Aorta (tissue), 5 donors: Measurements from ENCODE around the gene SYNE1. TPM values are rescaled to one million over a fixed set of nuclear protein-coding genes. Genes with fewer than 3 reads are reported as not detected.
"Not testable (repeated sequence)": the region's sequence is repeated elsewhere in the genome, so short reads cannot be mapped to it uniquely, and the experiment has no call there.

Experiments
- ATAC-seq: fragments of 200-7000 bp; cut with Tn5 transposase; one replicate; pipeline ENCODE4 v1.9.1; 2022; ENCODE audit warnings: moderate library complexity; ENCODE audit not compliant: low FRiP score
- DNase-seq, 2 donors: peaks; one replicate each; pipeline ENCODE4 v3.0.0-alpha.2; 2020
- H3K27ac ChIP-seq, 2 donors: one replicate each; pipeline ENCODE4 v1.5.1; 2013; ENCODE audit warnings: low read length in 2 of 2, mild to moderate bottlenecking in 2 of 2, moderate library complexity in 2 of 2, control low read depth in 1 of 2, inconsistent platforms in 1 of 2, low read depth in 1 of 2
- H3K27me3 ChIP-seq, 2 donors: one replicate each; pipeline ENCODE4 v1.6.1; 2013; ENCODE audit warnings: control low read depth in 1 of 2, low read length in 1 of 2, mild to moderate bottlenecking in 1 of 2, moderate library complexity in 1 of 2; ENCODE audit not compliant: insufficient read depth in 2 of 2, control insufficient read depth in 1 of 2
- H3K36me3 ChIP-seq, 2 donors: one replicate each; pipeline ENCODE4 v1.6.1; 2013; ENCODE audit warnings: control low read depth in 1 of 2, low read length in 1 of 2, mild to moderate bottlenecking in 1 of 2; ENCODE audit not compliant: insufficient read depth in 2 of 2, control insufficient read depth in 1 of 2
- H3K4me1 ChIP-seq, 2 donors: one replicate each; pipeline ENCODE4 v1.6.1; 2013; ENCODE audit warnings: low read length in 2 of 2, control low read depth in 1 of 2, mild to moderate bottlenecking in 1 of 2, moderate library complexity in 1 of 2; ENCODE audit not compliant: insufficient read depth in 2 of 2, control insufficient read depth in 1 of 2
- H3K4me3 ChIP-seq, 2 donors: one replicate each; pipeline ENCODE4 v1.5.1; 2013; ENCODE audit warnings: low read length in 2 of 2, control low read depth in 1 of 2, mild to moderate bottlenecking in 1 of 2
- H3K9me3 ChIP-seq: one replicate; pipeline ENCODE4 v1.6.1; 2013; ENCODE audit warnings: mild to moderate bottlenecking, low read length; ENCODE audit not compliant: control insufficient read depth
- WGBS, 2 donors: extraction: QIAGEN DNeasy Blood & Tissue Kit; methylation state at CpG; one replicate each; pipeline ENCODE4 v1.1.7; 2013; 5-methylcytosine and 5-hydroxymethylcytosine counted together
- intact Hi-C, 2 donors: fragments of 100-400 bp; cut with DNase I; formaldehyde crosslinking; loops; one replicate each; pipeline versions ENCODE4 v1.14.2 to v1.15.0; 2022
- polyA plus RNA-seq, 2 donors: library from polyadenylated mRNA; stranded (reverse); fragments of 200-250 nt; gene quantifications; one replicate each; pipeline ENCODE4 v1.2.3, GENCODE V29; 2013
- total RNA-seq, 2 donors: library from RNA; stranded (reverse); fragmentation: NEBNext Ultra II Directional; extraction: Animal tissue kit (Norgen Biotek cat#: 25700); gene quantifications; one replicate each; pipeline ENCODE4 v1.2.1, GENCODE V29; 2021
- donor health status: healthy with polysubstance abuse.
- donor health status: Bipolar disorder and iron deficiency.
- donor health status: DM: no; HTN: no; CAD: no.
- donor health status: DM: no; HTN: no; CAD: no.
- donor health status: DM: yes; HTN: yes; CAD: no.

The SYNE1 gene
- total and polyA plus RNA-seq, 4 donors, result 54.3 to 356 (median 221) TPM

GRCh38 chr6:152138344-152138743, 498.8 kb downstream of the SYNE1 start:
- intact Hi-C loops, result not testable (repeated sequence)

DNA sequence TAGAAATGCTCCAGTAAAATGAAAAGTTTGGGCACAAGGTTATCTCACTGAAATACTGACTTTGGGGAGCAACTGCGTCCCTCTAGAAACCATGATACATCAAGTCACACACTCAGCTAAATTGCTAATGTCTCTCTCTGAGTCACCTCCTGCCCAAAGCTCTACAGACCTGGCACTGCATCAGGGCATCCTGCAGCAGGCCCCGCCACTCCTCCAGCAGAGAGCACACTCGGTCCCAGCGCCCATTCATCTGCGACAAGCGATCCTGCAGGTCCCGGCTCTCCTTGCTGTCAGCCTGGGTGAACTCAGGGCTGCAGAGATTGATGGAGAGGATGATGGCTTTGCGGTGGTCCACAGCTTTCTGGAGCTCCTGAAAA, 500.7 kb downstream of the SYNE1 start:
- ATAC-seq, result no peak

More at GRCh38 chr6:152138344-152138743, 498.8 kb downstream of the SYNE1 start:
- not testable (repeated sequence) for H3K9me3 ChIP-seq, DNase-seq, H3K4me1 ChIP-seq, H3K4me3 ChIP-seq, ATAC-seq, H3K27me3 ChIP-seq, H3K27ac ChIP-seq
- H3K36me3 ChIP-seq, result peaks cover 9 to 19% of the 10 kb centered on the region in 2 donors
- WGBS, 2 donors, result 89 to 96% methylated on average over 6 of the region's 6 CpGs

DNA sequence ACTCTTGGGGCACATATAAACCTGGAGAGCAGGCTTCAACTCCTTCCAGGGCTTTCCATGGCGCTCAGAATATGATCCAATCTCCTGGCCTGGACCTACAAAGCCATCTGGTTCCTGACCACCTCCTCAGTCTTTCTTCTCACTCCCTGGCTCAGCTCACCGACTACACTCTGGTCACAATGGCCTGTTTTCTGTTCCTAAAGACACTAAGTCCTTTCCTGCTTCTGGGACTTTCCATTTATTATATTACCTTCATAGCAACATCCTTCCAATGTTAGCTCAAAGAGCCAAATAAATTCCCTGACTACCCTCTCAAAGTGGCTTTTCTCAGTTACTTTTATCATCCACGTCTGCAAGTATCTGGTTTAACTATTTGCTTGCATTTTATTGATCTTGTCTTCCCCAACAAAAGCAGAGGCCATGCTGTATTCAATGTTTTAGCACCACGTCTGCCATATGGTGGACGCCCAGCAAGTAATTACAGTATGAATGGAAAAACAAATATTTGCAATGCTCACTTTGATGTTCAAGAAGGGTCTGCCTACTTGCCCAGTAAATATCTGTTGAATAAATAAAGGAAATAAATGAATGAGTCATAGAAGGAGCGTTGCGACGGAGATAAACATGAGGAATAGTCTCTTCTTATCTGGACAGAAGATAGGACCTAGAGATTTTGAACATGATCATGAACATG, 501.3 kb downstream of the SYNE1 start:
- intact Hi-C loops, result no loop called here
- Histone ChIP-seq H3K36me3 (peaks cover 14 to 16% of the 10 kb centered on the region in 2 donors), H3K9me3 (no peaks in the 10 kb centered on the region), H3K27me3 (no peaks in the 10 kb centered on the region), H3K4me3 (no peak overlapping the region), H3K4me1 (no peaks in the 10 kb centered on the region), H3K27ac (no peak overlapping the region)
- 77% methylated on average over 8 of the region's 8 CpGs for WGBS, 2 donors
- ATAC-seq (no peak), DNase-seq (no peak)

More for the DNA sequence above, 500.7 kb downstream of the SYNE1 start:
- DNase-seq, result no peak
- Histone ChIP-seq H3K4me3 (no peak overlapping the region), H3K36me3 (peaks cover 13 to 20% of the 10 kb centered on the region in 2 donors), H3K27me3 (no peaks in the 10 kb centered on the region), H3K4me1 (no peaks in the 10 kb centered on the region), H3K9me3 (no peaks in the 10 kb centered on the region), H3K27ac (no peak overlapping the region)
- 79 to 80% methylated on average over 8 of the region's 8 CpGs for WGBS, 2 donors
- intact Hi-C loops, result no loop called here

- no peaks in the 10 kb centered on the region for H3K9me3 ChIP-seq
- H3K4me3 ChIP-seq, result no peak overlapping the region
- H3K36me3 ChIP-seq, result peaks cover 4 to 10% of the 10 kb centered on the region in 2 donors
- ATAC-seq (peak; percentile 52), DNase-seq (no peak)
- intact Hi-C loops, result no loop called here
- peak overlapping the region in 1 of 2 donors; percentile 68 for H3K27ac ChIP-seq
- H3K4me1 ChIP-seq, result peaks cover 3% of the 10 kb centered on the region in 2 donors
- no peaks in the 10 kb centered on the region for H3K27me3 ChIP-seq
- 79% methylated on average over 2 of the region's 2 CpGs for WGBS, 2 donors
Observed at GRCh38 chr6:152130441-152130840, 506.7 kb downstream of the SYNE1 start.

- ATAC-seq (peak; percentile 90), DNase-seq (no peak)
- peaks cover 4 to 10% of the 10 kb centered on the region in 2 donors for H3K36me3 ChIP-seq
- intact Hi-C loops, result loop anchor here (5.0 to 10.0 kb wide), 3 partner anchors 362 to 455 kb away; no protein-coding TSS in a partner anchor
- H3K9me3 ChIP-seq, result no peaks in the 10 kb centered on the region
- H3K27me3 ChIP-seq, result no peaks in the 10 kb centered on the region
- no peak overlapping the region for H3K4me3 ChIP-seq
- H3K4me1 ChIP-seq, result peaks cover 3% of the 10 kb centered on the region in 2 donors
- 27 to 31% methylated on average over 9 of the region's 9 CpGs for WGBS, 2 donors
- peak overlapping the region in 1 of 2 donors; percentile 65 for H3K27ac ChIP-seq
Observed at GRCh38 chr6:152129691-152130151, 507.4 kb downstream of the SYNE1 start.

DNA sequence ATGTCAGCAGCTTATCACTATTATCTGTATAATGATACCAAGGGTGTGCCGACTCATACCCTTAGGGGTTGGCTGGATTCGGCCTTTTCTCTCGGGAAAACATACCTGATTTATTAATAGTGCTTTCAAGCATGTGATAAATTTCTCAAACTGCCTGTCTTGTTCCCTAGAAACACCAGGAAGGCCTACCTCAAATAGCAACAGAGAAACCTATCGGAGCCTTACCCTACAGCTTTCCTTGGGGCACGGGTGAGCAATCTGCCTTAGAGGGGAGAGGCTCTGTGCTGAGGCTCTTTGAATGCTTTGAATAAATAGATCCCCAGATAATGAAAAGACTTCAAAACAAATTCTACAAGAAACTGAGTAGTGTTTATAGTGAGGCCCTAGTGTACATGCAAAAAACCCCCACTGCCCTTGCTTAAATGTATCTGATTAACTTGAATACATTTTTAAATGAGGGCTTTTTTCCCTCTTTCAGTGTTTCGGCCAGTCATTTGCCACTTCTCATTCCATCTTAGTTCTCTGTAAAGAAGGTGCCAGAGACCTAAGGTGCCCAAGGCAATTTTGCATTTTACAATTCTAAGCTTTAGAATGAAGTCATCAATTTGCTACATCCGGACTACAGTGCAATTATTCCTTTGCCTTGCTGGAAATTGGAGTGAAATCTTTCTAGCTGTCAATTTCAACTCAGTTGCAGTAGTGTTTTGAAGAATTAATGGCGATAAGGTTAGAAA, 509.6 kb downstream of the SYNE1 start:
- ATAC-seq, result no peak
- H3K9me3 ChIP-seq, result no peaks in the 10 kb centered on the region
- 34 to 36% methylated on average over 8 of the region's 8 CpGs for WGBS, 2 donors
- no peak overlapping the region for H3K27ac ChIP-seq
- no peak for DNase-seq
- intact Hi-C loops, result loop anchor here (5.0 to 10.0 kb wide), 3 partner anchors 360 to 453 kb away; no protein-coding TSS in a partner anchor
- H3K36me3 ChIP-seq, result peaks cover 0 to 7% of the 10 kb centered on the region in 2 donors
- no peak overlapping the region for H3K4me3 ChIP-seq
- peaks cover 3% of the 10 kb centered on the region in 2 donors for H3K4me1 ChIP-seq
- no peaks in the 10 kb centered on the region for H3K27me3 ChIP-seq

- ATAC-seq (no peak), DNase-seq (no peak)
- Histone ChIP-seq H3K4me1 (peaks cover 0 to 3% of the 10 kb centered on the region in 2 donors), H3K27me3 (no peaks in the 10 kb centered on the region), H3K36me3 (peaks cover 3% of the 10 kb centered on the region in 2 donors), H3K4me3 (no peak overlapping the region), H3K9me3 (no peaks in the 10 kb centered on the region), H3K27ac (no peak overlapping the region)
- intact Hi-C loops, result loop anchor here (5.0 to 10.0 kb wide), 3 partner anchors 357 to 450 kb away; no protein-coding TSS in a partner anchor
- 58 to 64% methylated on average over 3 of the region's 3 CpGs for WGBS, 2 donors
Observed at GRCh38 chr6:152124429-152125074, 512.6 kb downstream of the SYNE1 start.

DNA sequence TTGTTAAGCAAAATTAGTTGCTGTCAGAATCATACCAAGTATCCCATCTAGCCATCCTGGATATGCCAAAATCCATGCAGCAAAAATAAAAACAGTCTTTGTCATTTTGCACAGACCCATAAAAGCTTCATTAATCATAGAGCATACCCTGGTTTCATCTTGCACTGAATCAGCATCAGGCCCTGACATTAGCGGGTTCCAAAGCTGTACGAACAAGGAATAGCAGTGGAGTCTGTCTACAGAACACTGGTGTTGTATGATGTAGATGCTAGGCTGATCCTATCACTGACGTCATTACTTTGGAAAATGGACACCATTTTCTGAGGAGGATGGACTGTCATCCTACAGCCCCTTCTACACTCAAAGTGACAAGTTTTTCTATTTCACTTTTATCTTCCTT, 514.1 kb downstream of the SYNE1 start:
- H3K4me3 ChIP-seq, result no peak overlapping the region
- DNase-seq (no peak), ATAC-seq (no peak)
- H3K27me3 ChIP-seq, result no peaks in the 10 kb centered on the region
- H3K36me3 ChIP-seq, result peaks cover 3% of the 10 kb centered on the region in 2 donors
- H3K9me3 ChIP-seq, result no peaks in the 10 kb centered on the region
- intact Hi-C loops, result loop anchor here (10.0 kb wide), 1 partner anchor 448 kb away; no protein-coding TSS in a partner anchor
- H3K4me1 ChIP-seq, result peaks cover 0 to 3% of the 10 kb centered on the region in 2 donors
- 84 to 89% methylated on average over 3 of the region's 3 CpGs for WGBS, 2 donors
- no peak overlapping the region for H3K27ac ChIP-seq
